ENCODE measurements around the gene TNRC6C.
A peak's percentile ranks its signal among the peaks of the same experiment; 100 is the strongest.

Gene TNRC6C

DNA sequence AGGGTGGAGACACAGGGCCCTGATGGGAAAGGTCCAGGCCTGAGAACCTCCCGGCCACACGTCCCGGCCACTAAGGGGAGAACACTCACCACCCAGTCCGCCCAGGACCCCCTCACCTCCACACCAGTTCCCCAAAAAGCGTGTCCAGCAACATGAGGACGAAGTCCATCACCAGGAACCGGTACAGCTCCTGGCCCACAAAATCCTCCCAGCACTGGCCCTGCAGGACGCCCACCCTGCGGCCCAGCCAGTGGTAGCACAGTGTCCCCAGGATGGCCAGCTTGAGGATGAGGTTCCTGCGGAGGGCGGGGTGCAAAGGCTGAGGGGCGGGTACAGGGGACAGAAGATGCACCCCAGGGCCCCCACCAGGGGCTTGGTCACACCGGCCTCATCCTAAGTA, 162.0 kb downstream of the TNRC6C start:
- Histone ChIP-seq H2BK15ac (ENCODE audit: low read length) (no peak overlapping the region), H3K14ac (ENCODE audit: low read length) (no peak overlapping the region), H3K36me3 (replicated peaks in 1 of 2; ENCODE audit: control insufficient read depth in 2 of 2, insufficient read depth in 2 of 2, low read length in 2 of 2) (peaks cover 0 to 6% of the 10 kb centered on the region in 2 donors), H4K91ac (ENCODE audit: low read depth, low read length, poor library complexity) (no peak overlapping the region), H3K27me3 (ENCODE audit: control insufficient read depth in 3 of 3, insufficient read depth in 3 of 3, low read depth in 1 of 3, low read length in 3 of 3) (no peaks in the 10 kb centered on the region), H3K9me3 (replicated peaks in 1 of 2; ENCODE audit: control insufficient read depth in 2 of 2, insufficient read depth in 1 of 2, low read depth in 1 of 2, low read length in 2 of 2) (no peaks in the 10 kb centered on the region), H3K4me3 (ENCODE audit: low read length in 2 of 2) (peak overlapping the region in 1 of 2 donors; percentile 28), H3K18ac (ENCODE audit: low read length) (no peak overlapping the region), H2BK120ac (ENCODE audit: low read depth, low read length) (no peak overlapping the region), H3K23ac (ENCODE audit: low read depth, low read length, poor library complexity) (no peak overlapping the region), H3K4me2 (ENCODE audit: insufficient read depth, low read length, poor library complexity, severe bottlenecking) (no peak overlapping the region), H3K9ac (ENCODE audit: low read depth, low read length, poor library complexity) (no peak overlapping the region), H2AFZ (ENCODE audit: low read length) (no peak overlapping the region), H3K4ac (ENCODE audit: low read length) (no peak overlapping the region), H4K8ac (ENCODE audit: low read depth, low read length) (no peak overlapping the region), H2BK12ac (ENCODE audit: low read length) (no peak overlapping the region), H2AK5ac (ENCODE audit: low read depth, low read length) (no peak overlapping the region), H3K79me1 (ENCODE audit: low read depth, low read length) (peaks cover 4% of the 10 kb centered on the region), H2BK5ac (ENCODE audit: low read length) (no peak overlapping the region), H3K27ac (replicated peaks; ENCODE audit: low read length) (no peak overlapping the region), H3K4me1 (ENCODE audit: control insufficient read depth in 2 of 2, insufficient read depth in 1 of 2, low read depth in 1 of 2, low read length in 2 of 2) (no peaks in the 10 kb centered on the region)
- no peak for DNase-seq (ENCODE audit: low spot score)
- WGBS, 2 donors (ENCODE audit: extremely low coverage in 2 of 2, insufficient read length in 2 of 2, insufficient replicate concordance in 1 of 2) = no CpG with 5 or more reads among the region's 13 CpGs

DNA sequence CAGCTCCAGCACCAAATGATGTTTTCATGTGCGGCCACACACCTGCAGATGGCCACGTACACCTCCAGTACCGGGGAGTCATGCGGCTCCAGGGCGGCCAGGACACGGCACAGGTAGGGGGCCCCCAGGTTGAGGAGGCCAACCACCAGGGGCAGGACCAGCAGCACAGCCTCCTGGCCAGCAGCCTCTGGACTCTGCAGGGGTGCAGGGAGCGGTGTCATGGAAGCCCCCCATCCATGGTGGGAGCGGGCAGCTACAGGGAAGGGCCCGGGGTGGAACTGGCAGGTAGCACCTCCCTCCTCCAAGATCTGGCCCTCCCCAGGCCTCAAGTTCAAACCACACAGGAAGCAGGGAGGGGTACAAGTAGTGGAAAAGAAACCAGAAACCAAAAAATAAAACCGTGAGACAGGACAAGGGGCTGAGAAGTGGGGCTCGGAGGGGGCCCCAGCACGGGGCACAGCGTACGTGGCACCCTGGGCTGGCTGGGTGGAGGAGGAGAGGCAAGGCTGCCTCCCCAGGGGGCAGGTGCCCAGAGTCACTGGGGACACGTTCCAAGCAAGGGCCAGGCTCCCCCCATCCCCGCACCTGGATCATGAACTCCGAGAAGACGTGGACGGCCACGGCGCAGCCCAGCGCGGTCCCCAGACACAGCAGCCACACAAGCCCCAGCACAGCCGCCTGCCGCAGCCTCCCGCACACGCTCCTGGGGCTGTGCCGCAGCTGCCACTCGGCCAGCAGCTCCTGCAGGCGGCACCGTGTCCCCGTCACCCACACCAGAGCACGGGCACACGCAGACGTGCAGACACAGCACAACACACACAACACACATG, 162.7 kb downstream of the TNRC6C start:
- H3K9ac ChIP-seq (ENCODE audit: low read depth, low read length, poor library complexity) = peak overlapping the region; percentile 60
- no peak overlapping the region for H3K4me2 ChIP-seq (ENCODE audit: insufficient read depth, low read length, poor library complexity, severe bottlenecking)
- WGBS, 2 donors (ENCODE audit: extremely low coverage in 2 of 2, insufficient read length in 2 of 2, insufficient replicate concordance in 1 of 2) = no CpG with 5 or more reads among the region's 35 CpGs
- H3K4me3 ChIP-seq (ENCODE audit: low read length in 2 of 2) = no peak overlapping the region
- H3K79me1 ChIP-seq (ENCODE audit: low read depth, low read length) = peaks cover 5% of the 10 kb centered on the region
- no peak overlapping the region for H2AK5ac ChIP-seq (ENCODE audit: low read depth, low read length)
- H4K8ac ChIP-seq (ENCODE audit: low read depth, low read length) = no peak overlapping the region
- no peak overlapping the region for H2AFZ ChIP-seq (ENCODE audit: low read length)
- H3K4me1 ChIP-seq (ENCODE audit: control insufficient read depth in 2 of 2, insufficient read depth in 1 of 2, low read depth in 1 of 2, low read length in 2 of 2) = no peaks in the 10 kb centered on the region
- H2BK12ac ChIP-seq (ENCODE audit: low read length) = no peak overlapping the region
- no peak overlapping the region for H3K23ac ChIP-seq (ENCODE audit: low read depth, low read length, poor library complexity)
- H4K91ac ChIP-seq (ENCODE audit: low read depth, low read length, poor library complexity) = no peak overlapping the region
- no peak overlapping the region for H3K18ac ChIP-seq (ENCODE audit: low read length)
- no peak overlapping the region for H2BK120ac ChIP-seq (ENCODE audit: low read depth, low read length)
- H3K9me3 ChIP-seq (replicated peaks in 1 of 2; ENCODE audit: control insufficient read depth in 2 of 2, insufficient read depth in 1 of 2, low read depth in 1 of 2, low read length in 2 of 2) = no peaks in the 10 kb centered on the region
- H3K4ac ChIP-seq (ENCODE audit: low read length) = no peak overlapping the region
- no peaks in the 10 kb centered on the region for H3K27me3 ChIP-seq (ENCODE audit: control insufficient read depth in 3 of 3, insufficient read depth in 3 of 3, low read depth in 1 of 3, low read length in 3 of 3)
- no peak overlapping the region for H3K14ac ChIP-seq (ENCODE audit: low read length)
- H3K27ac ChIP-seq (replicated peaks; ENCODE audit: low read length) = no peak overlapping the region
- H2BK15ac ChIP-seq (ENCODE audit: low read length) = no peak overlapping the region
- peaks cover 0 to 6% of the 10 kb centered on the region in 2 donors for H3K36me3 ChIP-seq (replicated peaks in 1 of 2; ENCODE audit: control insufficient read depth in 2 of 2, insufficient read depth in 2 of 2, low read length in 2 of 2)
- H2BK5ac ChIP-seq (ENCODE audit: low read length) = no peak overlapping the region
- no peak for DNase-seq (ENCODE audit: low spot score)

DNA sequence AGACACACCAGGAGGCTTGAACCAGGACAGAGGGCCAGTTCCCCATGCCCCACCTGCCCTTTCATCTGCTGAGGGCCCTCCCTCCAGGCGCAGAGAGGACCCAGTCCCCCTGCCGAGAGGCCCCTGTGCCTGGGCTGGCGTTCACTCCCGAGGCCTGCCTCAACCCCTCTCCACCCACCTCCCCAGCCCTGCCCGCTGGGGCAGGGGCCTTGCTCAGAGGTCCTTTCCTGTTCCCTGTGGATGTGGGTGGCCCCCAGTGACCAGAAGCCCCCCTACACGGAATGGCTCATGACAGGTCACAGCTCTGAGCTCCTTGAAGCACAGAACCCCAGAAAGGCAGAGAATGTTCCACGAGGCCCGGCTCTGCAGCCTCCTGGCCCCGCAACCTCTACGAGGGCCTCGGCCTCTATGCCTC, 163.3 kb downstream of the TNRC6C start:
- no peak overlapping the region for H3K23ac ChIP-seq (ENCODE audit: low read depth, low read length, poor library complexity)
- H3K79me1 ChIP-seq (ENCODE audit: low read depth, low read length) = peaks cover 7% of the 10 kb centered on the region
- no peak overlapping the region for H2AK5ac ChIP-seq (ENCODE audit: low read depth, low read length)
- H3K4me2 ChIP-seq (ENCODE audit: insufficient read depth, low read length, poor library complexity, severe bottlenecking) = no peak overlapping the region
- H3K27ac ChIP-seq (replicated peaks; ENCODE audit: low read length) = no peak overlapping the region
- no peak overlapping the region for H2BK15ac ChIP-seq (ENCODE audit: low read length)
- peaks cover 1 to 2% of the 10 kb centered on the region in 2 donors for H3K4me1 ChIP-seq (ENCODE audit: control insufficient read depth in 2 of 2, insufficient read depth in 1 of 2, low read depth in 1 of 2, low read length in 2 of 2)
- no peak overlapping the region for H2BK12ac ChIP-seq (ENCODE audit: low read length)
- H3K4ac ChIP-seq (ENCODE audit: low read length) = no peak overlapping the region
- H3K4me3 ChIP-seq (ENCODE audit: low read length in 2 of 2) = no peak overlapping the region
- no peak overlapping the region for H4K8ac ChIP-seq (ENCODE audit: low read depth, low read length)
- no peak overlapping the region for H2BK5ac ChIP-seq (ENCODE audit: low read length)
- peak overlapping the region; percentile 60 for H3K9ac ChIP-seq (ENCODE audit: low read depth, low read length, poor library complexity)
- peaks cover 0 to 6% of the 10 kb centered on the region in 2 donors for H3K36me3 ChIP-seq (replicated peaks in 1 of 2; ENCODE audit: control insufficient read depth in 2 of 2, insufficient read depth in 2 of 2, low read length in 2 of 2)
- H2AFZ ChIP-seq (ENCODE audit: low read length) = no peak overlapping the region
- H3K18ac ChIP-seq (ENCODE audit: low read length) = no peak overlapping the region
- H3K27me3 ChIP-seq (ENCODE audit: control insufficient read depth in 3 of 3, insufficient read depth in 3 of 3, low read depth in 1 of 3, low read length in 3 of 3) = no peaks in the 10 kb centered on the region
- WGBS, 2 donors (ENCODE audit: extremely low coverage in 2 of 2, insufficient read length in 2 of 2, insufficient replicate concordance in 1 of 2) = no CpG with 5 or more reads among the region's 11 CpGs
- H4K91ac ChIP-seq (ENCODE audit: low read depth, low read length, poor library complexity) = no peak overlapping the region
- no peak overlapping the region for H2BK120ac ChIP-seq (ENCODE audit: low read depth, low read length)
- H3K14ac ChIP-seq (ENCODE audit: low read length) = no peak overlapping the region
- H3K9me3 ChIP-seq (replicated peaks in 1 of 2; ENCODE audit: control insufficient read depth in 2 of 2, insufficient read depth in 1 of 2, low read depth in 1 of 2, low read length in 2 of 2) = no peaks in the 10 kb centered on the region
- DNase-seq (ENCODE audit: low spot score) = no peak

DNA sequence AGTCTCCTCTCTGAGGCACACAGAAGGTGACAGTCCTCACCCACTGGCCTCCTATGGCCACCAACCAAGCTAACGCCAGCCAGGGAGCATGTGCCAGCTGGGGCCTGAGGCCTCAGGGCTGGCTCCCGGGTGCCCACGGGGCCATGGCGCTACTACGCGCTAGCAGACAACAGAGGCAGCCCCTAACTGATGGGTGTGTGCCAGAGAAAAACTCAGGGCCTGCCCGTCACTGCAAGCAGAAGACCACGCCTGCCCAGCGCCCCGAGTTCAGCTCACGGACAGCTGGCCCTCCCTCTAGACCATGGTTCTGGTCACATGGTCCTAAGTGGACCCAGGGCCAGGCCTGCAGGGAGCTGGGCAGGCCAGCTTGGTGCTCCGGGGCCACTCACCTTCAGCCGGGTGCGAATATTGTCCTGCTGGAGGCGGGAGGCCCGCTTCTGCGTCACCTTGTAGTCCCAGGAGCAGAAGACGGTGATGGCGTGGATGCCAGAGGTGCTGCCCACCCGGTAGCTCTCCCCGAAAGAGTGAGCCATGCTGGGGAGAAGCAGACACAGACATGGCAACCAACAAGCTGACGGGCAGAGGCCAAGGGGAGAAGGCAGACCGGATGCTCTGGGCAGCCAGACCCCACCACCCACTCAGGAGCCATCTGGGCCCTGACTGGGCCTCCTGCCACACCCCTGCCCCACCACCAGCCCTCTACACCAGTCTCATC, 163.9 kb downstream of the TNRC6C start:
- H3K4me2 ChIP-seq (ENCODE audit: insufficient read depth, low read length, poor library complexity, severe bottlenecking) = no peak overlapping the region
- peaks cover 6 to 7% of the 10 kb centered on the region in 2 donors for H3K4me1 ChIP-seq (ENCODE audit: control insufficient read depth in 2 of 2, insufficient read depth in 1 of 2, low read depth in 1 of 2, low read length in 2 of 2)
- peak overlapping the region; percentile 10 for H2BK12ac ChIP-seq (ENCODE audit: low read length)
- H3K27ac ChIP-seq (replicated peaks; ENCODE audit: low read length) = no peak overlapping the region
- no peak overlapping the region for H2AFZ ChIP-seq (ENCODE audit: low read length)
- H4K8ac ChIP-seq (ENCODE audit: low read depth, low read length) = no peak overlapping the region
- no peak overlapping the region for H3K23ac ChIP-seq (ENCODE audit: low read depth, low read length, poor library complexity)
- H3K9me3 ChIP-seq (replicated peaks in 1 of 2; ENCODE audit: control insufficient read depth in 2 of 2, insufficient read depth in 1 of 2, low read depth in 1 of 2, low read length in 2 of 2) = no peaks in the 10 kb centered on the region
- no peak for DNase-seq (ENCODE audit: low spot score)
- H3K27me3 ChIP-seq (ENCODE audit: control insufficient read depth in 3 of 3, insufficient read depth in 3 of 3, low read depth in 1 of 3, low read length in 3 of 3) = no peaks in the 10 kb centered on the region
- H3K79me1 ChIP-seq (ENCODE audit: low read depth, low read length) = peaks cover 7% of the 10 kb centered on the region
- no CpG with 5 or more reads among the region's 23 CpGs for WGBS, 2 donors (ENCODE audit: extremely low coverage in 2 of 2, insufficient read length in 2 of 2, insufficient replicate concordance in 1 of 2)
- no peak overlapping the region for H3K18ac ChIP-seq (ENCODE audit: low read length)
- no peak overlapping the region for H2BK120ac ChIP-seq (ENCODE audit: low read depth, low read length)
- H2BK15ac ChIP-seq (ENCODE audit: low read length) = no peak overlapping the region
- no peak overlapping the region for H2AK5ac ChIP-seq (ENCODE audit: low read depth, low read length)
- no peak overlapping the region for H3K9ac ChIP-seq (ENCODE audit: low read depth, low read length, poor library complexity)
- peak overlapping the region; percentile 44 for H3K14ac ChIP-seq (ENCODE audit: low read length)
- peaks cover 0 to 6% of the 10 kb centered on the region in 2 donors for H3K36me3 ChIP-seq (replicated peaks in 1 of 2; ENCODE audit: control insufficient read depth in 2 of 2, insufficient read depth in 2 of 2, low read length in 2 of 2)
- no peak overlapping the region for H4K91ac ChIP-seq (ENCODE audit: low read depth, low read length, poor library complexity)
- H3K4me3 ChIP-seq (ENCODE audit: low read length in 2 of 2) = no peak overlapping the region
- no peak overlapping the region for H3K4ac ChIP-seq (ENCODE audit: low read length)
- H2BK5ac ChIP-seq (ENCODE audit: low read length) = no peak overlapping the region

Measured in neuronal stem cell (in vitro differentiated cells).